ENCODE data around the gene ACSF3.

GRCh38 chr16:89202422-89203215, 109.0 kb downstream of the ACSF3 start:
- TF ChIP-seq CTCF (IDR thresholded peaks at IDR 0.05) (no peak), POLR2AphosphoS5 (IDR thresholded peaks at IDR 0.05) (no peak)

Data from sigmoid colon (tissue), 4 donors.